ENCODE measurements around the gene MAZ.

DNA sequence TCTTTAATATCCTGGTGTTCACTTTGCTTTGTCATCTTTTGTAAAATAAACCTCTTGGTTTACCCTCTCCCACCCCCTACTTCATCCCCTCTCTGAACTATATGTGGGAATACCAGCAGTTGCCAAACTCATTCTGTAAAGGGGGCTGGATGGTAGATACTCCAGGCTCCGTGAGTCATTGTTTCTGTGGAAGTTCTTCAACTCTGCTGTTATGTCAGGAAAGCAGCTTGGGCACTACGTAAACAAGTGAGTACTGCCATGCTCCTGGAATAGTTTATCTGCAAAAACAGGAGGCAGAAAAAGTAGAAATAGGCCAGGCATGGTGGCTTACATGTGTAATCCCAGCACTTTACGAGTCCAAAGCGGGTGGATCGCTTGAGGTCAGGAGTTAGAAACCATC lies 31.5 kb downstream of the MAZ start:
- no peak for TF ChIP-seq POLR2A (IDR thresholded peaks at IDR 0.05)
- TF ChIP-seq, protein P1, sequence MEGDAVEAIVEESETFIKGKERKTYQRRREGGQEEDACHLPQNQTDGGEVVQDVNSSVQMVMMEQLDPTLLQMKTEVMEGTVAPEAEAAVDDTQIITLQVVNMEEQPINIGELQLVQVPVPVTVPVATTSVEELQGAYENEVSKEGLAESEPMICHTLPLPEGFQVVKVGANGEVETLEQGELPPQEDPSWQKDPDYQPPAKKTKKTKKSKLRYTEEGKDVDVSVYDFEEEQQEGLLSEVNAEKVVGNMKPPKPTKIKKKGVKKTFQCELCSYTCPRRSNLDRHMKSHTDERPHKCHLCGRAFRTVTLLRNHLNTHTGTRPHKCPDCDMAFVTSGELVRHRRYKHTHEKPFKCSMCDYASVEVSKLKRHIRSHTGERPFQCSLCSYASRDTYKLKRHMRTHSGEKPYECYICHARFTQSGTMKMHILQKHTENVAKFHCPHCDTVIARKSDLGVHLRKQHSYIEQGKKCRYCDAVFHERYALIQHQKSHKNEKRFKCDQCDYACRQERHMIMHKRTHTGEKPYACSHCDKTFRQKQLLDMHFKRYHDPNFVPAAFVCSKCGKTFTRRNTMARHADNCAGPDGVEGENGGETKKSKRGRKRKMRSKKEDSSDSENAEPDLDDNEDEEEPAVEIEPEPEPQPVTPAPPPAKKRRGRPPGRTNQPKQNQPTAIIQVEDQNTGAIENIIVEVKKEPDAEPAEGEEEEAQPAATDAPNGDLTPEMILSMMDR (IDR thresholded peaks at IDR 0.05 in 4 of 5, conservative IDR thresholded peaks at IDR 0.05 in 1 of 5) = no peak

Measured in gastrocnemius medialis (tissue), 4 donors.